HUES64 (cell line): ENCODE measurements around the gene CHCHD1. TPM values are rescaled to one million over a fixed set of nuclear protein-coding genes. Genes with fewer than 3 reads are reported as not detected.
"Not testable (repeated sequence)": the region's sequence is repeated elsewhere in the genome, so short reads cannot be mapped to it uniquely, and the experiment has no call there.

Experiments
- H3K27ac ChIP-seq: 2 replicates; pipeline ENCODE4 v1.7.0; 2013; ENCODE audit warnings: low read depth, low read length, inconsistent platforms
- H3K27me3 ChIP-seq: 2 replicates; pipeline ENCODE4 v1.6.1; 2013; ENCODE audit warnings: mild to moderate bottlenecking, low read length; ENCODE audit not compliant: insufficient read depth
- H3K36me3 ChIP-seq: 2 replicates; pipeline ENCODE4 v1.6.1; 2013; ENCODE audit warnings: mild to moderate bottlenecking, low read length; ENCODE audit not compliant: insufficient read depth
- H3K4me1 ChIP-seq: 2 replicates; pipeline ENCODE4 v1.6.1; 2013; ENCODE audit warnings: mild to moderate bottlenecking, low read length, moderate library complexity; ENCODE audit not compliant: insufficient read depth
- H3K4me3 ChIP-seq: 2 replicates; pipeline ENCODE4 v1.5.1; 2013; ENCODE audit warnings: mild to moderate bottlenecking, low read length, moderate library complexity
- H3K9ac ChIP-seq: 2 replicates; pipeline ENCODE4 v1.6.1; 2013; ENCODE audit warnings: mild to moderate bottlenecking, low read depth, low read length
- H3K9me3 ChIP-seq: 2 replicates; pipeline ENCODE4 v1.6.1; 2013; ENCODE audit warnings: low read depth, low read length; ENCODE audit not compliant: insufficient read depth
- whole genome bisulfite sequencing: fragments of 150-250, 120-280 bp; methylation state at CpG from one replicate; pipeline ENCODE4 v1.1.7; 2013; ENCODE audit warnings: missing lambda C conversion rate; 5-methylcytosine and 5-hydroxymethylcytosine counted together
- polyA plus RNA-seq, 2 experiments: library from polyadenylated mRNA; stranded (reverse); fragments of 50-300 nt; gene quantifications; one replicate each; pipeline ENCODE4 v1.2.3, GENCODE V29; 2013

CHCHD1 gene
- 91.6 TPM for polyA plus RNA-seq (2013, experiment 1 of 2)
- 82.2 TPM for polyA plus RNA-seq (2013, experiment 2 of 2)

DNA sequence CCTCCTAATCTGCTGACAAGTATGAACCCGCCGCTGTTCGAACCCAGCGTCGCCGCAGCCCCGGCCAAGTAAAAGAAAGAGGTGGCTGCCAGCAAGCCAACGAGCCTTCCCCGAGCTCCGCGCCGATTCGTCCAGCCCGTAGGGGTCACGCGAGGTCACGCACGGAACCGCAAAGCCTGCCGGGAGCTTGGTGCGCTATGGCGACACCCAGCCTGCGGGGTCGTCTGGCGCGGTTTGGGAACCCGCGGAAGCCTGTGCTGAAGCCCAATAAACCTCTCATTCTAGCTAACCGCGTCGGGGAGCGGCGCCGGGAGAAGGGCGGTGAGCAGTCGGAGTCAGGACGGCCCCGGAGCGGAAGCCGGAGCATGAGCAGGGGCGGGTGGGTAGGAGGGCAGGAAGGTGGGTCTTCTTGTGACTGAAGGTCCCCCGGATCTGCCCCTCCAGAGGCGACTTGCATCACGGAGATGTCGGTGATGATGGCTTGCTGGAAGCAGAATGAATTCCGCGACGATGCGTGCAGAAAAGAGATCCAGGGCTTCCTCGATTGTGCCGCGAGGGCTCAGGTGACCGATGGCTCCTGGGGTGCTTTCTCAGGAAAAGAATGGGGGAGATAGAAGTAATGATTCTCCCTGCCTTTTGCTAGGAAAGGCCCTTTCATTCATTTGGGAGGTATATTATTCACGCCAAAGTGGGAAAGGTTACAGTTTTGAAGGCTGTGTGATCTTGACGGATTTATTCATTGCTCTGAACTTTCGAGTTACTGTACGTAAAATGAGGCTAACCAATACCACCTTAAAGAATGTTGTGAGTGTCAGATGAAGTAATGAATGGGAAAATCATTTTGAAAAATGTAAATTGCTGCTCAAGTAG is at the start of gene CHCHD1:
CHCHD1 (plus strand) TSS at position 170 of the 870 bp plus-strand sequence; CDS start at position 198, 28 bp downstream.
- Histone ChIP-seq H3K9ac (peak within 1 kb of the TSS; percentile 87), H3K4me1 (peaks cover 18% of the 10 kb centered on the region), H3K4me3 (peak within 1 kb of the TSS; percentile 81), H3K27ac (peak within 1 kb of the TSS; percentile 87), H3K9me3 (no peaks in the 10 kb centered on the region), H3K27me3 (no peaks in the 10 kb centered on the region), H3K36me3 (peaks cover 27% of the 10 kb centered on the region)
- 1% methylated on average over 57 of the region's 57 CpGs for WGBS

- H3K36me3 ChIP-seq = peaks cover 26% of the 10 kb centered on the region
- 97% methylated on average over 20 of the region's 20 CpGs for WGBS
- H3K9me3 ChIP-seq = no peaks in the 10 kb centered on the region
- no peak overlapping the region for H3K9ac ChIP-seq
- no peak overlapping the region for H3K4me3 ChIP-seq
- H3K4me1 ChIP-seq = peaks cover 3% of the 10 kb centered on the region; the same call in 1 of the 2 replicates
- no peaks in the 10 kb centered on the region for H3K27me3 ChIP-seq
- H3K27ac ChIP-seq = no peak overlapping the region
Measured at GRCh38 chr10:73732426-73732825, 49.4 kb upstream of the CHCHD1 start.

- Histone ChIP-seq H3K4me3 (no peak overlapping the region), H3K27me3 (no peaks in the 10 kb centered on the region), H3K4me1 (peaks cover 3% of the 10 kb centered on the region; the same call in 1 of the 2 replicates), H3K9ac (no peak overlapping the region), H3K36me3 (peaks cover 19% of the 10 kb centered on the region), H3K27ac (no peak overlapping the region), H3K9me3 (no peaks in the 10 kb centered on the region)
- 95% methylated on average over 84 of the region's 84 CpGs for WGBS
Measured at GRCh38 chr10:73732931-73733623, 48.8 kb upstream of the CHCHD1 start.

DNA sequence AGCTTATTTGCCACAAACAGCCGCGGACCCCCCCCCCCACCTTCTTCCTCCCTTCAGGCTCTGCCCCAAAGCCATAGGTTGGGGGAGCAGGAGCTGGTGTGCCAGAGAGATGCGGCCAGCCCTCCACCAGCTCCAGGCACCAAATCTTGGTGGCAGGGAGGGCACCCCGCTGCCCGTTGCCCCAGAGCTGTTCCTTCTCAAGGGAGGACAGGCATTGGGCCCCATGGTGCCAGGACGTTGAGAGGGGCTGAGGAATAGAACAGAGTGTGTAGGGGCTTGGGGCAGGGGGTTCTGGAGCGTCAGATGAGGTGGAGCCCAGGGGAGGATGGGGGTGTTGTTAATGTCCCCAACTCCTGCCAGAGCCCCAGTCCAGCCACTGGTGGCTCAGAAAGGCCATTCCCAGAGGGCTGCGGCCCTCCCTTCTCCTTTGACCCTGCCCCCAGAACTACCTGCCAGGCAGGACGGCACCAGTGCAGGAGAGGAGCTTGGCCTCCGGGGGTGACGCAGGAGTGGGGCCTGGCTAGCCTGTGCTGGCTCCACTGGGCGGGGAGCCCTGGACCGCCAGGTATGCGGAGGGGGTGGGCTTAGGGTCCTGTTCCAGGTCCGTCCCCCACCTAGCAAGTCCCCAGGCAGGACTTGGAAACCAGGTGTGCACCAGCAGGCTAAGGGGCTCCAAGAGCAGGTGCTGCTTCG is 47.7 kb upstream of the CHCHD1 start:
- H3K36me3 ChIP-seq = peaks cover 17% of the 10 kb centered on the region; the same call in 1 of the 2 replicates
- H3K27me3 ChIP-seq = no peaks in the 10 kb centered on the region
- 95% methylated on average over 14 of the region's 16 CpGs for WGBS

GRCh38 chr10:73734796-73735305 is 47.0 kb upstream of the CHCHD1 start:
- 88% methylated on average over 5 of the region's 5 CpGs for WGBS
- no peak overlapping the region for H3K27ac ChIP-seq
- no peak overlapping the region for H3K9ac ChIP-seq
- peaks cover 18% of the 10 kb centered on the region; the same call in 1 of the 2 replicates for H3K36me3 ChIP-seq
- H3K4me3 ChIP-seq = no peak overlapping the region
- H3K9me3 ChIP-seq = no peaks in the 10 kb centered on the region
- H3K27me3 ChIP-seq = no peaks in the 10 kb centered on the region
- peaks cover 3% of the 10 kb centered on the region; the same call in 1 of the 2 replicates for H3K4me1 ChIP-seq

More for the DNA sequence above, 47.7 kb upstream of the CHCHD1 start:
- no peaks in the 10 kb centered on the region for H3K9me3 ChIP-seq
- no peak overlapping the region for H3K27ac ChIP-seq
- H3K9ac ChIP-seq = no peak overlapping the region
- no peak overlapping the region for H3K4me3 ChIP-seq
- peaks cover 3% of the 10 kb centered on the region; the same call in 1 of the 2 replicates for H3K4me1 ChIP-seq

DNA sequence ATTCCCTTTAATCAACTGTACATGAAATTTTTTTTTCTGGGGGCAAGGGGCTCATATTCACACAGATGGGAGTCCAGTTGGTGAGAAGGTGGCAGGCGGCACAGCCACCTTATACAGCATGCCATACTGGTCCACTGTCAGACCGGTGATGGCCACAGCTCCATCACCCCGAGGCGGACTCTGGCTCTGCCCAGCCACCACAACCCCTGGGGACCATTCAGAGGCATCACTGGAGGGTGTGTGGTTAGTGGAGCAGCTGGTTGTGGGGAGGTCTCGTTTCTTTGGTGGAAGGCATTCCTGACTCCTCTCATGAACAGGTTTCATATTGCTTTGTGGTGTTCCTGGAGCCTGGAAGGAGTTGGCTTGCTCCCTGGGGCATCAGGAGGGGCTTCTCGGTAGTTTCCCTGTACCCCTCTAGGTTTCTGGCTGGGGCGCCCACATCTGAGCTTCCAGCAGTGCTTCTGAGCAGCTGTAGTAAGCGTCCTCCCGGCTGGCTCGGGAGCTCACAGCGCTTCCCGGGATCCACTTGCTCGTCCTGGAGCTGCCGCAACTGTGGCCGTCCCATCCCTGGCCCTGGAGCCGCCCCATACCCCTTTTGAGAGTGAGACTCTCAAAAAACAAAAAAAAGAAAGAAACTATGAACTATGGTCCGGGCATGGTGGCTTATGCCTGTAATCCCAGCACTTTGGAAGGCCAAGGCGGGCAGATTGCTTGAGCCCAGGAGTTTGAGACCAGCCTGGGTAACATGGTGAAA is 41.2 kb upstream of the CHCHD1 start:
- WGBS = 95% methylated on average over 17 of the region's 18 CpGs
- H3K9me3 ChIP-seq, H3K4me3 ChIP-seq, H3K27me3 ChIP-seq, H3K36me3 ChIP-seq, H3K27ac ChIP-seq, H3K9ac ChIP-seq: not testable (repeated sequence)
- peaks cover 17% of the 10 kb centered on the region for H3K4me1 ChIP-seq

DNA sequence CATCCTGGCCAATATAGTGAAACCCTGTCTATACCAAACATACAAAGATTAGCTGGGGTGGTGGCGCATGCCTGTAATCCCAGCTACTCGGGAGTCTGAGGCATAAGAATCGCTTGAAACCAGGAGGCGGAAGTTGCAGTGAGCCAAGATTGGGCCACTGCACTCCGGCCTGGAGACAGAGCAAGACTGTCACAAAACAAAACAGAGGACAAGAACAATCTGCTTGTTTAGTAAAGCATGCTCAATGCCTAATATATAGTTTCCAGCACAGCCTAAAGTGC is 39.5 kb upstream of the CHCHD1 start:
- H3K36me3 ChIP-seq = peaks cover 15% of the 10 kb centered on the region
- no peak overlapping the region; the same call in 1 of the 2 replicates for H3K4me3 ChIP-seq
- H3K9ac ChIP-seq = peak overlapping the region; percentile 43
- no peaks in the 10 kb centered on the region for H3K27me3 ChIP-seq
- peak overlapping the region; percentile 93 for H3K27ac ChIP-seq
- 86% methylated on average over 5 of the region's 5 CpGs for WGBS
- H3K4me1 ChIP-seq = peaks cover 17% of the 10 kb centered on the region
- no peaks in the 10 kb centered on the region for H3K9me3 ChIP-seq

DNA sequence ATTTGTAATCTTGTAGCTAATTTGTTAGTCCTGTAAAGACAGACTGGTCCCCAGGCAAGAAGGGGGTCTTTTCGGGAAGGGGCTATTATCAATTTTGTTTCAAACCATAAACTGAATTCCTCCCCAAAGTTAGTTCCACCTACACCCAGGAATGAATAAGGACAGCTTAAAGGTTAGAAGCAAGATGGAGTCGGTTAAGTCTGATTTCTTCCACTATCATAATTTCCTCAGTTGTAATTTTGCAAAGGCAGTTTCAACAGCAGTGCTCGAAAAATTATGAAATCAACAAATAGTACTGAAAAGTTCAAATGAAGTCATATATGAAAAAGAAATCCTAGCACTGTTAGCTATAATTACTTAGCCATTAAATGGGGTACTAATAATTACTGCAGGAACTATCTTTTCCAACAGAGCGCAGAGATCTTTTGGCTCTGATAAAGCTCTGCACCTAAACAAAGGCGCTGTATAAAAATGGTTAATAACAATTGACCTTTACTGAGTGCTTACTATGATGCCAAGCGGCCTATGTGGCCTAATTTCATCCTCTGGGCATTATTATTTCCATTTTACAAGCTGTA is 38.4 kb upstream of the CHCHD1 start:
- WGBS = 22% methylated on average over 5 of the region's 6 CpGs
- H3K4me1 ChIP-seq = peaks cover 17% of the 10 kb centered on the region
- peak overlapping the region; percentile 93 for H3K27ac ChIP-seq
- H3K27me3 ChIP-seq = no peaks in the 10 kb centered on the region
- H3K9ac ChIP-seq = peak overlapping the region; percentile 98
- H3K4me3 ChIP-seq = peak overlapping the region; percentile 89
- H3K36me3 ChIP-seq = peaks cover 19% of the 10 kb centered on the region
- no peaks in the 10 kb centered on the region for H3K9me3 ChIP-seq

DNA sequence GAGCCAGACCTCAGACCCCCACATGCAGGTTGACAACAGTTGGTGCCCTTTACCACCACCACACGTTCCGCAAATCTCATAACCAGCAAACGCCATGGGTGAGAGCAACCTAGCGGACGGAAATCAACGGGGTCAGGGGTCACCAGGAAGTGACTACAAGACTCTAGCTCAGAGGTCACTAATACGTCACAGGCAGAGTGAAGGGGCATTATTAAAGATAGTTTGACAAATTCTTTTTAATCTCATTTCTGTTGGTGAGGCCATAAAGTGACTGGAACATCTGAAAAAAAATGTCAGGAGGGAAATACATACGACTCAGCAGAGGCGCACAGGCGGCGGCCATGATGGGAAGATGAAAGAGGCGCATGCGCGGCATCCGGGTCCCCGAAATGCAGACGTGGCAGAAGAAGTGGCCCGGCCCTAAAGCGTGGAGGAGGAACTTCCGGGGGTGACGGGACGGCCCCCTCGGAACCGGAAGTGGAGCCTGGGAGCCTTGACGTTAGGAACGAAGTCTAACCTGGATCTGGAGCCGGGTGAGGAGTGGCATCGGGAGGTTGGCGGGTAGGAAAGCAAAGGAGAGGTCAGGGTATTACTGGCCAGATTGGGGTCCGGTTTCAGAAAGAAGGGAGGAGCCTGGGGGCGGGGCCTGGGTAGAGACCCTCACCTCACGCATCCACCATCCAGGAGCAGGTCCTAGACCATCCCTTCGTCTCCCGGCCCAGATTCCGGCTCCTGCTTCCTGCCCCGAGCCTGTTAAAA is 37.8 kb upstream of the CHCHD1 start, which contains the start of gene SEC24C:
SEC24C (plus strand) TSS at position 468 of the 759 bp plus-strand sequence. CDS start 2,461 bp downstream, outside the sequence.
- no peaks in the 10 kb centered on the region for H3K27me3 ChIP-seq
- H3K27ac ChIP-seq = peak within 1 kb of the TSS; percentile 93
- no peaks in the 10 kb centered on the region for H3K9me3 ChIP-seq
- WGBS = under 1% methylated on average over 36 of the region's 36 CpGs
- peaks cover 22% of the 10 kb centered on the region for H3K36me3 ChIP-seq
- peaks cover 17% of the 10 kb centered on the region for H3K4me1 ChIP-seq
- peak within 1 kb of the TSS; percentile 98 for H3K9ac ChIP-seq
- peak within 1 kb of the TSS; percentile 89 for H3K4me3 ChIP-seq
